Aorta (tissue), 5 donors: ENCODE results near the gene CRCP. TPM values are rescaled to one million over a fixed set of nuclear protein-coding genes. Genes with fewer than 3 reads are reported as not detected.
"Not testable (repeated sequence)": the region's sequence is repeated elsewhere in the genome, so short reads cannot be mapped to it uniquely, and the experiment has no call there.

Source experiments
- ATAC-seq: fragments of 200-7000 bp; cut with Tn5 transposase; one replicate; pipeline ENCODE4 v1.9.1; 2022; ENCODE audit warnings: moderate library complexity; ENCODE audit not compliant: low FRiP score
- DNase-seq, 2 donors: peaks; one replicate each; pipeline ENCODE4 v3.0.0-alpha.2; 2020
- H3K27ac ChIP-seq, 2 donors: one replicate each; pipeline ENCODE4 v1.5.1; 2013; ENCODE audit warnings: low read length in 2 of 2, mild to moderate bottlenecking in 2 of 2, moderate library complexity in 2 of 2, control low read depth in 1 of 2, inconsistent platforms in 1 of 2, low read depth in 1 of 2
- H3K27me3 ChIP-seq, 2 donors: one replicate each; pipeline ENCODE4 v1.6.1; 2013; ENCODE audit warnings: control low read depth in 1 of 2, low read length in 1 of 2, mild to moderate bottlenecking in 1 of 2, moderate library complexity in 1 of 2; ENCODE audit not compliant: insufficient read depth in 2 of 2, control insufficient read depth in 1 of 2
- H3K36me3 ChIP-seq, 2 donors: one replicate each; pipeline ENCODE4 v1.6.1; 2013; ENCODE audit warnings: control low read depth in 1 of 2, low read length in 1 of 2, mild to moderate bottlenecking in 1 of 2; ENCODE audit not compliant: insufficient read depth in 2 of 2, control insufficient read depth in 1 of 2
- H3K4me1 ChIP-seq, 2 donors: one replicate each; pipeline ENCODE4 v1.6.1; 2013; ENCODE audit warnings: low read length in 2 of 2, control low read depth in 1 of 2, mild to moderate bottlenecking in 1 of 2, moderate library complexity in 1 of 2; ENCODE audit not compliant: insufficient read depth in 2 of 2, control insufficient read depth in 1 of 2
- H3K4me3 ChIP-seq, 2 donors: one replicate each; pipeline ENCODE4 v1.5.1; 2013; ENCODE audit warnings: low read length in 2 of 2, control low read depth in 1 of 2, mild to moderate bottlenecking in 1 of 2
- H3K9me3 ChIP-seq: one replicate; pipeline ENCODE4 v1.6.1; 2013; ENCODE audit warnings: mild to moderate bottlenecking, low read length; ENCODE audit not compliant: control insufficient read depth
- WGBS, 2 donors: extraction: QIAGEN DNeasy Blood & Tissue Kit; methylation state at CpG; one replicate each; pipeline ENCODE4 v1.1.7; 2013; 5-methylcytosine and 5-hydroxymethylcytosine counted together
- intact Hi-C, 2 donors: fragments of 100-400 bp; cut with DNase I; formaldehyde crosslinking; loops; one replicate each; pipeline versions ENCODE4 v1.14.2 to v1.15.0; 2022
- polyA plus RNA-seq, 2 donors: library from polyadenylated mRNA; stranded (reverse); fragments of 200-250 nt; gene quantifications; one replicate each; pipeline ENCODE4 v1.2.3, GENCODE V29; 2013
- total RNA-seq, 2 donors: library from RNA; stranded (reverse); fragmentation: NEBNext Ultra II Directional; extraction: Animal tissue kit (Norgen Biotek cat#: 25700); gene quantifications; one replicate each; pipeline ENCODE4 v1.2.1, GENCODE V29; 2021
- donor health status: healthy with polysubstance abuse.
- donor health status: Bipolar disorder and iron deficiency.
- donor health status: DM: no; HTN: no; CAD: no.
- donor health status: DM: no; HTN: no; CAD: no.
- donor health status: DM: yes; HTN: yes; CAD: no.

The CRCP gene
- total and polyA plus RNA-seq, 4 donors = 16.8 to 29.5 (median 25.4) TPM

DNA sequence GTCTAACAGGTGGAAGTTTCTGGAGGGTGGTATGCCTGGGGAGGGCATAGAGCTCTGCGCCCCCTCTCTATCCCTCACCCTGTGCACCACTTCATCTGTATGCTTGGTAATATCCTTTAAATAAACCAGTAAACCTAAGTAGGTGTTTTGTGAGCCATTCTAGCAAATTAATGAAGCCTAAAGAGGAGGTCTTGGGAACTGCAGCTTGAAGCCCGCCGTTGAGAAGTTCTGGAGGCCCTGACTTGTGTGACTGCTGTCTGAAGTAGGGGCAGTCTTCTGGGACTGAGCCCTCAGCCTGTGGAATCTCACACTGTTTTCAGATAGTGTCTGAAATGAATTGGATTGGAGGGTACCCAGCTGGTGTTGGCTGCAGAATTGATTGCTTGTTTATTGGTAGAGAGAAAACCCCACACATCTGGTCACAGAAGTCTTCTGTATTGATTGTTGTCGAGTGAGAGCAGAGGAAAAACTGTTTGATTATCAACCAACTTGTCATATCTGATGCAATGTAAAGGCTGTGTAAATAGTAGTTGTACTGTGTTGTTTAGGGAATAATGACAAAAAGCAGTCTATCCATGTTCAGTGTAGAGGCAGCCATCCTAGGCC lies 4.7 kb downstream of the CRCP start:
- no peak overlapping the region for H3K4me3 ChIP-seq
- intact Hi-C loops = loop anchor here in 1 of 2 donors (5.0 kb wide), 1 partner anchor 42 kb away; the partner anchor contains the start of gene ASL
- no peak for ATAC-seq
- no peaks in the 10 kb centered on the region for H3K36me3 ChIP-seq
- WGBS, 2 donors = 80 to 84% methylated on average over 4 of the region's 4 CpGs
- no peaks in the 10 kb centered on the region for H3K4me1 ChIP-seq
- no peaks in the 10 kb centered on the region for H3K9me3 ChIP-seq
- no peak overlapping the region for H3K27ac ChIP-seq
- H3K27me3 ChIP-seq = no peaks in the 10 kb centered on the region
- peak in 1 of 2 donors; percentile 30 for DNase-seq

DNA sequence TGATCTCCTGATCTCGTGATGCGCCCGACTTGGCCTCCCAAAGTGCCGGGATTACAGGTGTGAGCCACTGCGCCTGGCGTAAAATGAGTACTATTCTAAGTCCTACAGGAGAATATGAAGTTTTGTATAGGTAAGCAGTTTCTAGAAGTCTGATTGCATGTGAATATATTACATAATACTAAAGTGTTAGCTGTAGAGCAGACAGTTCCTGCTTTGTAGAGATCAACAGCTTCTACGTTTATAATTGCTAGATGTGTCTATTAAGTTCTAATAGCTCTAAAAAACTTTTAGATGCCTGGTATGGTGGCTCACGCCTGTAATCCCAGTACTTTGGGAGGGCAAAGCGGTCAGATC lies 8.5 kb downstream of the CRCP start:
- no peak overlapping the region for H3K27ac ChIP-seq
- no peaks in the 10 kb centered on the region for H3K4me1 ChIP-seq
- DNase-seq (peak in 1 of 2 donors; percentile 45), ATAC-seq (no peak)
- WGBS, 2 donors = 97 to 98% methylated on average over 9 of the region's 9 CpGs
- no peaks in the 10 kb centered on the region for H3K9me3 ChIP-seq
- H3K36me3 ChIP-seq = no peaks in the 10 kb centered on the region
- intact Hi-C loops = no loop called here
- H3K4me3 ChIP-seq = no peak overlapping the region
- no peaks in the 10 kb centered on the region for H3K27me3 ChIP-seq

DNA sequence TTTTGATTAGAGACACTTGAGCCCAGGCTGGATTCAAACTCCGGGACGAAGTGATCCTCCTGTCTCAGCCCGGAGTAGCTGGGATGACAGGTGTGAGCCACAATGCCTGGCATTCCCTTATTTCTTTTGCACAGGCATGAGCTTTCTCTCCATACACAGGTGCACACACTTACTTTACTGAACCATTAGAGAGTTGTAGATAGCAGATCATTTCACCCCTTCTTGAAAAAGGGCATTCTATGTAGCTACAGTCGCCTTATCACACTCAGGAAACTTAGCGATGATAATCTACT lies 9.9 kb downstream of the CRCP start:
- H3K4me1 ChIP-seq, intact Hi-C loops, H3K27ac ChIP-seq, H3K4me3 ChIP-seq, ATAC-seq, H3K27me3 ChIP-seq, H3K36me3 ChIP-seq, H3K9me3 ChIP-seq: not testable (repeated sequence)
- DNase-seq = peak in 1 of 2 donors; percentile 27
- 69% methylated on average over 5 of the region's 5 CpGs for WGBS, 2 donors

DNA sequence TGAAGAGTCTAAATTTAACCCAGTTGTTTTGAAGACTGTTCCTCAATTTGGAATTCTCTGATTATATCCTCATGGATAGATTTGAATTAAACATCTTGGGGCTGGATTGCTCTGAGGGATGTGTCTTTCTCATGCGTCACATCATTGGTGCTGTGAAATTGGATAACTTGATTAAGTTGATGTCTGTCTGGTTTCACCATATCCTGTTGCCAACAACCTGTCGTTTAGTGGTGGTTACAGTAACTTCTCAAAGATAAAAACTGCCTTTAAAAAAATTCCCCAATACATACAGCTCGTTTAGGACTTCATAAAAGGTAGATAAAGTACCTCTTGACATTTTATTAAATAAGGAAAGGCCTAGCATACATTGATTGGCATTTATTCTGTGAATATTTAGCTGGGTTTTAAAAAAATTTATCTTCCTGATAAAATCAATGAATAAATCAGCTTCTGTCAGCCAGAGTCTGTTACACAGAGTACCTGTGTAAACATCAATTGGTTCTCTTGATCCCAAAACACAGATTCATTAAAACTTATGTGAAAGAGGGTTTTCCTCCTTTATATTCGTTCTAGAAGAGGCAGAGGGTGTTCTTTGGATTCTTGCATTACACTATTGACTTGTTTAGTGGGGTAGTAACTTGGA lies 10.5 kb downstream of the CRCP start:
- no peak for ATAC-seq

DNA sequence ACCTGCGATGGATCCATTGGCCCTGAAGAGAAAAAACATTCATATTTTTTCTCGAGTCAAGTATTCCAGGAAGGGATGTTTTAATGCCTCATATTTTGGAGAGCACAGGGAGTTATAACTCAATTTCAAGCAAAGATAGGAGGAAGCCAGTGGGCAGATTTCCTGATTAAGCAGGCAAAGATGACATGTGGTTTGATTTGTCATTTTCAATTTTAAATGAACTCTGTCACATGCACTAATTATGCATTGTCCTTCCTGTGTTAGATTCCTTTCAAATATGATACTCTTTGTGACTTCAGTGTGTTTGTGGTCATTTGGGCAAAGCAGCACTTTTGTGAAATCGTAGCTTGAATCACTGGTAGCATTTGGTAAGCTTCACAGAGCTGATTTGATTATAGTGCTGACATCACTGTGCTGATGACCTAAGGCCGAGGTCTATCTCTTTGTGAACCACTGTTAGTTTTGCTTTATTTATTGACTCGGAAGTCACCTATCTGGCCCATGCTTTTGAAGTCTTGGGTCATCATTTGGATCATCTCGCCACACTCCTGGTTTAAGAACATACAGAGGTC lies 11.2 kb downstream of the CRCP start:
- intact Hi-C loops, H3K4me1 ChIP-seq, H3K36me3 ChIP-seq, H3K27ac ChIP-seq, H3K27me3 ChIP-seq, H3K9me3 ChIP-seq, ATAC-seq, DNase-seq, H3K4me3 ChIP-seq: not testable (repeated sequence)
- 78% methylated on average over 6 of the region's 6 CpGs for WGBS, 2 donors

More for the DNA sequence above, 10.5 kb downstream of the CRCP start:
- no peak for DNase-seq
- intact Hi-C loops = no loop called here
- 35 to 43% methylated on average over 4 of the region's 4 CpGs for WGBS, 2 donors
- no peaks in the 10 kb centered on the region for H3K9me3 ChIP-seq
- H3K27ac ChIP-seq = no peak overlapping the region
- no peaks in the 10 kb centered on the region for H3K4me1 ChIP-seq
- no peaks in the 10 kb centered on the region for H3K27me3 ChIP-seq
- no peak overlapping the region for H3K4me3 ChIP-seq
- H3K36me3 ChIP-seq = no peaks in the 10 kb centered on the region

DNA sequence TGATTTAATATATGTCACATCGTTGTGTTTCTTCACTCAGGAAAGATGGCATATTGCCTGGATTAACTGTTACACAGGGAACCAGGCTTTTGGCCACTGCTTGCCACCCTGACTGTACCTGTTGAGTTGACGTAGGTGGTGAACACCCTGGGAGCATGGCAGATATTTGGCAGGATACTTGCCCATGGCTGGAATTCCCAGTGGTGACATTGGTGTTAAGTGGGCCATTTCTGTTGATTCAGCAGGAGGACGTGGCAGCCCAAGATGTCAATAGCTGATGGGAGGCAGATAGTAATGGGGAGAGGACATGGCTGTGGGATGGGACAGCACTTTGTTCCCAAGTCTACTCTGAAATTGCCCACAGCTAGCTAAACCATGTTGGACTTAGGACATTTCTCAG lies 12.5 kb downstream of the CRCP start:
- H3K27ac ChIP-seq, H3K36me3 ChIP-seq, DNase-seq, H3K27me3 ChIP-seq, H3K4me3 ChIP-seq, ATAC-seq, intact Hi-C loops, H3K9me3 ChIP-seq, H3K4me1 ChIP-seq: not testable (repeated sequence)
- 89 to 92% methylated on average over 3 of the region's 3 CpGs for WGBS, 2 donors

DNA sequence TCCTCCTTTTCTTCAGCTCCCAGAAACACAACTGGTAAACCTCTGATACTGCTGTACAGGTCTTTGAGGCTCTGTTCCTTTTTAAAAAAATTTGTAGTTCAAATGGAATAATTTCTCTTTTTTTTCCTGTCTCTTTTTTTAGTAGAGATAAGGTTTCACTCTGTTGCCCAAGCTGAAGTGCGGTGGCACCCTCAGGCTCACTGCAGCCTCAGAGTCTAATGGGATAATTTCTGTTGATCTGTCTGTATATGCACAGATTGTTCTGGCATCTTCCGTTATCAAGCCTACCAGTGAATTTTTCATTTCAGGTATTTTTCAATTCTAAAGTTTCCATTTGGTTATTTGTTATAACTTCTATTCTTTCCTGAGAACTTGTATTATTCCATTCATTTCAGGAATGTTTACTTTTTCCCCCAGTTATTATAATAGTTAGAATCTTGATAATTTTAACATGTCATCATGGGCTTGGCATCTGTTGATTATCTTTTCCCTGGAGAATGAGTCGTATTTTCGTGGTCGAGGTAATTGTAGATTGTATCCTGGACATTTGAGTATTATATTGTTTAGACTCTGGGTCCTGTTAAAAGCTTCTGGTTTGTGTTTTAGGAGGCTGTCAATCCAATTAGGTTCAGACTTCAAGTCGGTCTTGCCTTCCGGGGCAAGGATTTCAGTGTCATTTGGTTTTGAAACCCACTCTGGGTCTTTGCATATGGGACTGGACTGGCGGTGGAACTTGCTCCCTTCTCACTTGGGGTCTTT lies 24.5 kb downstream of the CRCP start:
- no peaks in the 10 kb centered on the region for H3K4me1 ChIP-seq
- H3K9me3 ChIP-seq = no peaks in the 10 kb centered on the region
- no peaks in the 10 kb centered on the region for H3K27me3 ChIP-seq
- H3K4me3 ChIP-seq = no peak overlapping the region
- DNase-seq (no peak), ATAC-seq (no peak)
- no peak overlapping the region for H3K27ac ChIP-seq
- intact Hi-C loops = no loop called here
- H3K36me3 ChIP-seq = no peaks in the 10 kb centered on the region
- 23 to 26% methylated on average over 8 of the region's 8 CpGs for WGBS, 2 donors

DNA sequence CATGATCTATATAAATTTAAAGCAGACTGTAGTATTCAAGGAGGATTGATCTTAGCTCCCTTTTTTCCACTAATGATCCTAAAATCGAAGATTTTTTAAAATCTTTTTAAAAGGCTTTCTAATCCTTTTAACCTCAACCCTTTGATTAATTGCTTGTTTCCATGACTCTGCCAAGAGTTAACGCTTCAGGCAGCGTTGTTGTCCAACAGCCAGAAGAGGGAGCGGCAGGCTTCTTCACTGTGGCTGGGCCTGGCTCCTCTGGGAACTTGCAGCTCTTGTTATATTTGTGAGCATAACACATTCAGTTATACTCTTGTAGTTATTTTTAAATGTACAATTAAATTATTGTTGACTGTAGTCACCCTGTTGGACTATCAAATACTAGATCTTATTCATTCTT lies 26.3 kb downstream of the CRCP start:
- no peak overlapping the region for H3K4me3 ChIP-seq
- 6 to 7% methylated on average over 4 of the region's 4 CpGs for WGBS, 2 donors
- no peaks in the 10 kb centered on the region for H3K4me1 ChIP-seq
- intact Hi-C loops = loop anchor here in 1 of 2 donors (10.0 kb wide), 1 partner anchor 354 kb away; no protein-coding TSS in a partner anchor
- no peaks in the 10 kb centered on the region for H3K36me3 ChIP-seq
- H3K27ac ChIP-seq = no peak overlapping the region
- ATAC-seq (peak; percentile 88), DNase-seq (peak in 1 of 2 donors; percentile 83)
- H3K27me3 ChIP-seq = no peaks in the 10 kb centered on the region
- no peaks in the 10 kb centered on the region for H3K9me3 ChIP-seq
